ENCODE measurements around the gene FBXL13.
A peak's percentile ranks its signal among the peaks of the same experiment; 100 is the strongest.

Gene FBXL13

GRCh38 chr7:102918845-102919244 is 155.8 kb downstream of the FBXL13 start:
- Histone ChIP-seq H3K27me3 (ENCODE audit: insufficient read depth, low read length, poor library complexity) (no peaks in the 10 kb centered on the region), H3K27ac (ENCODE audit: low read depth, low read length) (no peak overlapping the region), H3K4ac (ENCODE audit: low read depth, low read length) (no peak overlapping the region), H3K4me3 (ENCODE audit: low read length) (no peak overlapping the region), H2AK5ac (ENCODE audit: low read length) (no peak overlapping the region), H2BK5ac (ENCODE audit: low read length) (no peak overlapping the region), H3K36me3 (ENCODE audit: control insufficient read depth, insufficient read depth, low read length) (no peaks in the 10 kb centered on the region), H3K79me2 (ENCODE audit: control insufficient read depth, insufficient read depth, low read length) (no peaks in the 10 kb centered on the region), H2BK120ac (ENCODE audit: low read depth, low read length) (no peak overlapping the region), H4K8ac (ENCODE audit: low read depth, low read length) (no peak overlapping the region), H3K79me1 (ENCODE audit: low read length) (no peaks in the 10 kb centered on the region), H3K4me1 (ENCODE audit: control insufficient read depth, low read depth, low read length) (peaks cover 3% of the 10 kb centered on the region), H2BK15ac (replicated peaks; ENCODE audit: low read depth) (no peak overlapping the region), H3K23ac (ENCODE audit: low read length) (no peak overlapping the region), H3K18ac (ENCODE audit: low read length) (no peak overlapping the region), H4K5ac (ENCODE audit: low read length) (no peak overlapping the region), H3K9ac (ENCODE audit: low read length) (no peak overlapping the region), H3K4me2 (ENCODE audit: low read length) (no peak overlapping the region), H3K56ac (ENCODE audit: low read length) (no peak overlapping the region)
- WGBS (ENCODE audit: extremely low coverage, insufficient coverage, low lambda C conversion rate) = no CpG with 5 or more reads among the region's 1 CpG
- no peak for DNase-seq

GRCh38 chr7:102917436-102918353 is 156.9 kb downstream of the FBXL13 start:
- Histone ChIP-seq H3K4ac (ENCODE audit: low read depth, low read length) (no peak overlapping the region), H3K36me3 (ENCODE audit: control insufficient read depth, insufficient read depth, low read length) (no peaks in the 10 kb centered on the region), H3K4me2 (ENCODE audit: low read length) (no peak overlapping the region), H2BK15ac (replicated peaks; ENCODE audit: low read depth) (no peak overlapping the region), H3K18ac (ENCODE audit: low read length) (no peak overlapping the region), H3K56ac (ENCODE audit: low read length) (no peak overlapping the region), H3K79me1 (ENCODE audit: low read length) (no peaks in the 10 kb centered on the region), H3K27ac (ENCODE audit: low read depth, low read length) (no peak overlapping the region), H4K5ac (ENCODE audit: low read length) (no peak overlapping the region), H2BK120ac (ENCODE audit: low read depth, low read length) (no peak overlapping the region), H3K9ac (ENCODE audit: low read length) (no peak overlapping the region), H4K8ac (ENCODE audit: low read depth, low read length) (no peak overlapping the region), H3K4me3 (ENCODE audit: low read length) (no peak overlapping the region), H2AK5ac (ENCODE audit: low read length) (no peak overlapping the region), H3K4me1 (ENCODE audit: control insufficient read depth, low read depth, low read length) (peaks cover 3% of the 10 kb centered on the region), H3K27me3 (ENCODE audit: insufficient read depth, low read length, poor library complexity) (no peaks in the 10 kb centered on the region), H3K23ac (ENCODE audit: low read length) (no peak overlapping the region), H3K79me2 (ENCODE audit: control insufficient read depth, insufficient read depth, low read length) (no peaks in the 10 kb centered on the region), H2BK5ac (ENCODE audit: low read length) (no peak overlapping the region)
- DNase-seq = peak; percentile 85
- WGBS (ENCODE audit: extremely low coverage, insufficient coverage, low lambda C conversion rate) = no CpG with 5 or more reads among the region's 5 CpGs

GRCh38 chr7:102916881-102917280 is 157.7 kb downstream of the FBXL13 start:
- Histone ChIP-seq H3K4ac (ENCODE audit: low read depth, low read length) (no peak overlapping the region), H2BK120ac (ENCODE audit: low read depth, low read length) (no peak overlapping the region), H3K23ac (ENCODE audit: low read length) (no peak overlapping the region), H3K18ac (ENCODE audit: low read length) (no peak overlapping the region), H2BK15ac (replicated peaks; ENCODE audit: low read depth) (no peak overlapping the region), H3K27me3 (ENCODE audit: insufficient read depth, low read length, poor library complexity) (no peaks in the 10 kb centered on the region), H3K36me3 (ENCODE audit: control insufficient read depth, insufficient read depth, low read length) (no peaks in the 10 kb centered on the region), H2BK5ac (ENCODE audit: low read length) (no peak overlapping the region), H3K56ac (ENCODE audit: low read length) (no peak overlapping the region), H3K4me1 (ENCODE audit: control insufficient read depth, low read depth, low read length) (peaks cover 3% of the 10 kb centered on the region), H3K79me1 (ENCODE audit: low read length) (no peaks in the 10 kb centered on the region), H3K27ac (ENCODE audit: low read depth, low read length) (no peak overlapping the region), H4K5ac (ENCODE audit: low read length) (no peak overlapping the region), H3K9ac (ENCODE audit: low read length) (no peak overlapping the region), H3K4me3 (ENCODE audit: low read length) (no peak overlapping the region), H4K8ac (ENCODE audit: low read depth, low read length) (no peak overlapping the region), H2AK5ac (ENCODE audit: low read length) (no peak overlapping the region), H3K4me2 (ENCODE audit: low read length) (no peak overlapping the region), H3K79me2 (ENCODE audit: control insufficient read depth, insufficient read depth, low read length) (no peaks in the 10 kb centered on the region)
- DNase-seq = peak; percentile 28

GRCh38 chr7:102916426-102916825 is 158.2 kb downstream of the FBXL13 start:
- no peak overlapping the region for H3K4ac ChIP-seq (ENCODE audit: low read depth, low read length)
- no peak overlapping the region for H4K5ac ChIP-seq (ENCODE audit: low read length)
- no CpG with 5 or more reads among the region's 3 CpGs for WGBS (ENCODE audit: extremely low coverage, insufficient coverage, low lambda C conversion rate)

GRCh38 chr7:102914585-102914984 is 160.0 kb downstream of the FBXL13 start:
- Histone ChIP-seq H3K4me2 (ENCODE audit: low read length) (no peak overlapping the region), H2BK120ac (ENCODE audit: low read depth, low read length) (no peak overlapping the region), H4K5ac (ENCODE audit: low read length) (no peak overlapping the region), H3K18ac (ENCODE audit: low read length) (no peak overlapping the region), H3K79me1 (ENCODE audit: low read length) (no peaks in the 10 kb centered on the region), H4K8ac (ENCODE audit: low read depth, low read length) (no peak overlapping the region), H3K23ac (ENCODE audit: low read length) (no peak overlapping the region), H3K79me2 (ENCODE audit: control insufficient read depth, insufficient read depth, low read length) (no peaks in the 10 kb centered on the region), H2AK5ac (ENCODE audit: low read length) (no peak overlapping the region), H2BK15ac (replicated peaks; ENCODE audit: low read depth) (no peak overlapping the region), H3K4me1 (ENCODE audit: control insufficient read depth, low read depth, low read length) (peaks cover 3% of the 10 kb centered on the region), H2BK5ac (ENCODE audit: low read length) (no peak overlapping the region), H3K4ac (ENCODE audit: low read depth, low read length) (no peak overlapping the region), H3K36me3 (ENCODE audit: control insufficient read depth, insufficient read depth, low read length) (no peaks in the 10 kb centered on the region), H3K27me3 (ENCODE audit: insufficient read depth, low read length, poor library complexity) (no peaks in the 10 kb centered on the region), H3K9ac (ENCODE audit: low read length) (no peak overlapping the region), H3K27ac (ENCODE audit: low read depth, low read length) (no peak overlapping the region), H3K4me3 (ENCODE audit: low read length) (no peak overlapping the region), H3K56ac (ENCODE audit: low read length) (no peak overlapping the region)
- no CpG with 5 or more reads among the region's 8 CpGs for WGBS (ENCODE audit: extremely low coverage, insufficient coverage, low lambda C conversion rate)
- DNase-seq = peak; percentile 39

More at GRCh38 chr7:102916426-102916825, 158.2 kb downstream of the FBXL13 start:
- H3K4me2 ChIP-seq (ENCODE audit: low read length) = no peak overlapping the region
- no peak overlapping the region for H2BK5ac ChIP-seq (ENCODE audit: low read length)
- H4K8ac ChIP-seq (ENCODE audit: low read depth, low read length) = no peak overlapping the region
- peaks cover 3% of the 10 kb centered on the region for H3K4me1 ChIP-seq (ENCODE audit: control insufficient read depth, low read depth, low read length)
- DNase-seq = no peak
- peak overlapping the region; percentile 51 for H3K18ac ChIP-seq (ENCODE audit: low read length)
- H2BK15ac ChIP-seq (replicated peaks; ENCODE audit: low read depth) = no peak overlapping the region
- no peak overlapping the region for H3K9ac ChIP-seq (ENCODE audit: low read length)
- H3K4me3 ChIP-seq (ENCODE audit: low read length) = no peak overlapping the region
- H2BK120ac ChIP-seq (ENCODE audit: low read depth, low read length) = no peak overlapping the region
- no peak overlapping the region for H2AK5ac ChIP-seq (ENCODE audit: low read length)
- H3K27ac ChIP-seq (ENCODE audit: low read depth, low read length) = no peak overlapping the region
- H3K79me2 ChIP-seq (ENCODE audit: control insufficient read depth, insufficient read depth, low read length) = no peaks in the 10 kb centered on the region
- H3K36me3 ChIP-seq (ENCODE audit: control insufficient read depth, insufficient read depth, low read length) = no peaks in the 10 kb centered on the region
- H3K56ac ChIP-seq (ENCODE audit: low read length) = no peak overlapping the region
- H3K27me3 ChIP-seq (ENCODE audit: insufficient read depth, low read length, poor library complexity) = no peaks in the 10 kb centered on the region
- H3K79me1 ChIP-seq (ENCODE audit: low read length) = no peaks in the 10 kb centered on the region
- H3K23ac ChIP-seq (ENCODE audit: low read length) = no peak overlapping the region

GRCh38 chr7:102913826-102914225 is 160.8 kb downstream of the FBXL13 start:
- no peak overlapping the region for H3K27ac ChIP-seq (ENCODE audit: low read depth, low read length)
- no peak overlapping the region for H4K5ac ChIP-seq (ENCODE audit: low read length)
- no peaks in the 10 kb centered on the region for H3K27me3 ChIP-seq (ENCODE audit: insufficient read depth, low read length, poor library complexity)
- no peak overlapping the region for H3K4ac ChIP-seq (ENCODE audit: low read depth, low read length)
- no peaks in the 10 kb centered on the region for H3K79me2 ChIP-seq (ENCODE audit: control insufficient read depth, insufficient read depth, low read length)
- no peak overlapping the region for H2BK120ac ChIP-seq (ENCODE audit: low read depth, low read length)
- no peak overlapping the region for H3K9ac ChIP-seq (ENCODE audit: low read length)
- no peak overlapping the region for H3K18ac ChIP-seq (ENCODE audit: low read length)
- no peak overlapping the region for H3K23ac ChIP-seq (ENCODE audit: low read length)
- H2BK15ac ChIP-seq (replicated peaks; ENCODE audit: low read depth) = no peak overlapping the region
- no peaks in the 10 kb centered on the region for H3K36me3 ChIP-seq (ENCODE audit: control insufficient read depth, insufficient read depth, low read length)
- DNase-seq = no peak
- no peak overlapping the region for H3K4me3 ChIP-seq (ENCODE audit: low read length)
- no CpG with 5 or more reads among the region's 9 CpGs for WGBS (ENCODE audit: extremely low coverage, insufficient coverage, low lambda C conversion rate)
- H3K79me1 ChIP-seq (ENCODE audit: low read length) = no peaks in the 10 kb centered on the region
- H3K56ac ChIP-seq (ENCODE audit: low read length) = no peak overlapping the region
- no peak overlapping the region for H2AK5ac ChIP-seq (ENCODE audit: low read length)
- H2BK5ac ChIP-seq (ENCODE audit: low read length) = no peak overlapping the region
- peaks cover 3% of the 10 kb centered on the region for H3K4me1 ChIP-seq (ENCODE audit: control insufficient read depth, low read depth, low read length)
- H3K4me2 ChIP-seq (ENCODE audit: low read length) = no peak overlapping the region
- H4K8ac ChIP-seq (ENCODE audit: low read depth, low read length) = no peak overlapping the region

Data from mesendoderm (in vitro differentiated cells).